HEK293 (cell line): ENCODE results near the gene KCTD11.

Experiments
- GFI1B ChIP-seq: fragments of 450-650 bp; formaldehyde crosslinking; IDR thresholded peaks from 2 replicates; pipeline ENCODE4 v1.5.1; 2016; ENCODE audit warnings: missing biosample characterization, missing genetic modification characterization
- GLIS1 ChIP-seq: fragments of 450-650 bp; formaldehyde crosslinking; IDR thresholded peaks from 2 replicates; pipeline ENCODE4 v1.5.1; 2016; ENCODE audit warnings: missing biosample characterization, missing genetic modification characterization
- GLIS2 ChIP-seq: fragments of 450-650 bp; formaldehyde crosslinking; IDR thresholded peaks from 2 replicates; pipeline ENCODE4 v1.5.1; 2016; ENCODE audit warnings: missing biosample characterization, missing genetic modification characterization
- KLF9 ChIP-seq: fragments of 450-650 bp; formaldehyde crosslinking; IDR thresholded peaks from 2 replicates; pipeline ENCODE4 v1.5.1; 2016; ENCODE audit warnings: missing biosample characterization, missing genetic modification characterization, low read depth
- MEIS1 ChIP-seq: sonication (generic); formaldehyde crosslinking; IDR thresholded peaks from 2 replicates; pipeline ENCODE4 v1.8.1; 2022; ENCODE audit warnings: missing genetic modification reagents, mild to moderate bottlenecking, borderline replicate concordance
- ZBTB48 ChIP-seq: fragments of 450-650 bp; formaldehyde crosslinking; IDR thresholded peaks from 2 replicates; pipeline ENCODE4 v1.5.1; 2016; ENCODE audit warnings: missing biosample characterization, missing genetic modification characterization
- ZNF157 ChIP-seq: fragments of 450-650 bp; formaldehyde crosslinking; IDR thresholded peaks from 2 replicates; pipeline ENCODE4 v1.5.1; 2016; ENCODE audit warnings: missing biosample characterization, missing genetic modification characterization
- ZNF174 ChIP-seq: fragments of 450-650 bp; formaldehyde crosslinking; IDR thresholded peaks from 2 replicates; pipeline ENCODE4 v1.5.0; 2017; ENCODE audit warnings: missing biosample characterization, mild to moderate bottlenecking, missing genetic modification characterization
- ZNF2 ChIP-seq: fragments of 450-650 bp; formaldehyde crosslinking; IDR thresholded peaks from 2 replicates; pipeline ENCODE4 v1.5.1; 2016; ENCODE audit warnings: missing biosample characterization, missing genetic modification characterization
- ZNF202 ChIP-seq: fragments of 450-650 bp; formaldehyde crosslinking; IDR thresholded peaks from 2 replicates; pipeline ENCODE4 v1.5.1; 2016; ENCODE audit warnings: missing biosample characterization, missing genetic modification characterization, borderline replicate concordance
- ZNF24 ChIP-seq: fragments of 450-650 bp; formaldehyde crosslinking; IDR thresholded peaks from 2 replicates; pipeline ENCODE4 v1.5.1; 2016; ENCODE audit warnings: missing biosample characterization, missing genetic modification characterization
- ZNF266 ChIP-seq: fragments of 450-650 bp; formaldehyde crosslinking; IDR thresholded peaks from 2 replicates; pipeline ENCODE4 v1.5.1; 2016; ENCODE audit warnings: missing biosample characterization, missing genetic modification characterization, low read depth
- ZNF292 ChIP-seq: fragments of 450-650 bp; formaldehyde crosslinking; IDR thresholded peaks from 2 replicates; pipeline ENCODE4 v1.5.1; 2016; ENCODE audit warnings: low read depth, missing biosample characterization, missing genetic modification characterization, borderline replicate concordance
- ZNF302 ChIP-seq: fragments of 450-650 bp; formaldehyde crosslinking; IDR thresholded peaks from 2 replicates; pipeline ENCODE4 v1.5.1; 2016; ENCODE audit warnings: missing biosample characterization, missing genetic modification characterization, low read depth
- ZNF354C ChIP-seq: fragments of 450-650 bp; formaldehyde crosslinking; IDR thresholded peaks from 2 replicates; pipeline ENCODE4 v1.5.1; 2016; ENCODE audit warnings: missing biosample characterization, missing genetic modification characterization, low read depth, borderline replicate concordance
- ZNF366 ChIP-seq: fragments of 450-650 bp; formaldehyde crosslinking; conservative IDR thresholded peaks from 2 replicates; pipeline ENCODE4 v1.5.1; 2016; ENCODE audit warnings: missing biosample characterization, missing genetic modification characterization
- ZNF521 ChIP-seq: fragments of 450-650 bp; formaldehyde crosslinking; IDR thresholded peaks from 2 replicates; pipeline ENCODE4 v1.5.1; 2017; ENCODE audit warnings: missing biosample characterization, mild to moderate bottlenecking, missing genetic modification characterization
- ZNF548 ChIP-seq: fragments of 450-650 bp; formaldehyde crosslinking; IDR thresholded peaks from 2 replicates; pipeline ENCODE4 v1.5.1; 2016; ENCODE audit warnings: missing biosample characterization, missing genetic modification characterization
- ZNF610 ChIP-seq: fragments of 450-650 bp; formaldehyde crosslinking; IDR thresholded peaks from 2 replicates; pipeline ENCODE4 v1.5.1; 2016; ENCODE audit warnings: missing biosample characterization, missing genetic modification characterization, borderline replicate concordance
- ZNF776 ChIP-seq: fragments of 450-650 bp; formaldehyde crosslinking; IDR thresholded peaks from 2 replicates; pipeline ENCODE4 v1.5.0; 2017; ENCODE audit warnings: missing biosample characterization, missing genetic modification characterization, borderline replicate concordance
- TF ChIP-seq, protein P1 (sequence below): fragments of 450-650 bp; formaldehyde crosslinking; conservative IDR thresholded peaks from 2 replicates; pipeline ENCODE4 v1.5.1; 2016; ENCODE audit warnings: low read depth, missing biosample characterization, missing genetic modification characterization
- TF ChIP-seq, protein P2 (sequence below): fragments of 450-650 bp; formaldehyde crosslinking; IDR thresholded peaks from 2 replicates; pipeline ENCODE4 v1.5.1; 2016; ENCODE audit warnings: missing biosample characterization, missing genetic modification characterization
- TF ChIP-seq, protein P3 (sequence below): fragments of 450-650 bp; formaldehyde crosslinking; conservative IDR thresholded peaks from 2 replicates; pipeline ENCODE4 v1.5.1; 2016; ENCODE audit warnings: low read depth, missing biosample characterization, missing genetic modification characterization
- TF ChIP-seq, protein P4 (sequence below): fragments of 450-650 bp; formaldehyde crosslinking; IDR thresholded peaks from 2 replicates; pipeline ENCODE4 v1.5.1; 2016; ENCODE audit warnings: missing biosample characterization, missing genetic modification characterization
- TF ChIP-seq, protein P5 (sequence below): fragments of 450-650 bp; formaldehyde crosslinking; IDR thresholded peaks from 2 replicates; pipeline ENCODE4 v1.5.1; 2016; ENCODE audit warnings: missing biosample characterization, missing genetic modification characterization

Gene KCTD11

DNA sequence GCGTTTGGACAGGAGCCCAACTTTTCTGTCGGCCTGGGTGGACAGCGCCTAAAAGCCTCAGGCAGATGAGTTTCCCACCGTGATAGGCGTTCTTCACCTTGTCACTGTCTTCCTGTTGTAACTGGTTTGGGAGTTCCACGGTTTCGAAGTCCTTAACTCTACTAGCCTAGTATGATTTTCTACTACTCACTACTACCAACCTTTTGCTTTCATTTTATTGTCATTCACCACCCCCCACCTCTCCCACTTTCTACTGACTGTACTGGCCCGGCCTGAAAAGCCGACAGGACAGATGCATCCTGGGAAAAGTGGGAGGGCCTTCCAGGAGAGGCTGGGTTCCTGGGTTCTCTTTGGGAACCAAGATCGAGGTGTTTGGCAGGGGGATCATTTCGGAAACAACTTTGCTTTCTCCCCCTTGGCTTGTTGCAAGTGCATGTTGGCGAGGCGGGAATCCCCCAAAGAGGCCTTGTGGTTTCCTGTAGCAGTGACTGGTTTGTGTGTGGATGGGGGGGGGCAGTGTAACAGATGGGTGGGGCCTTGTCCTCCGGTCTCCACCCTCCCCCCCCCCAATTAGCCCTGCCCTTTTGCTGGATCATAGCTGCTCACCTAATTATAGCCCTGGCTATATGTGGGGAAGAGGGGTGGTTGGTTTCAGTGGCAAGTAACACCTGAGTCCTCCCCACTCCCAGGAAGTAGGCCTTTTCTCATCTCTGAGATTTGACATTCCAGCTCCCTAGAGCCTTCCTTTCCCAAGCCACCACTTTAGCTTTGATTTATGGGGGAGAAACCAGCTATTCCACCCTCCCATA lies 43.1 kb upstream of the KCTD11 start (continued):
- TF ChIP-seq, protein P1, sequence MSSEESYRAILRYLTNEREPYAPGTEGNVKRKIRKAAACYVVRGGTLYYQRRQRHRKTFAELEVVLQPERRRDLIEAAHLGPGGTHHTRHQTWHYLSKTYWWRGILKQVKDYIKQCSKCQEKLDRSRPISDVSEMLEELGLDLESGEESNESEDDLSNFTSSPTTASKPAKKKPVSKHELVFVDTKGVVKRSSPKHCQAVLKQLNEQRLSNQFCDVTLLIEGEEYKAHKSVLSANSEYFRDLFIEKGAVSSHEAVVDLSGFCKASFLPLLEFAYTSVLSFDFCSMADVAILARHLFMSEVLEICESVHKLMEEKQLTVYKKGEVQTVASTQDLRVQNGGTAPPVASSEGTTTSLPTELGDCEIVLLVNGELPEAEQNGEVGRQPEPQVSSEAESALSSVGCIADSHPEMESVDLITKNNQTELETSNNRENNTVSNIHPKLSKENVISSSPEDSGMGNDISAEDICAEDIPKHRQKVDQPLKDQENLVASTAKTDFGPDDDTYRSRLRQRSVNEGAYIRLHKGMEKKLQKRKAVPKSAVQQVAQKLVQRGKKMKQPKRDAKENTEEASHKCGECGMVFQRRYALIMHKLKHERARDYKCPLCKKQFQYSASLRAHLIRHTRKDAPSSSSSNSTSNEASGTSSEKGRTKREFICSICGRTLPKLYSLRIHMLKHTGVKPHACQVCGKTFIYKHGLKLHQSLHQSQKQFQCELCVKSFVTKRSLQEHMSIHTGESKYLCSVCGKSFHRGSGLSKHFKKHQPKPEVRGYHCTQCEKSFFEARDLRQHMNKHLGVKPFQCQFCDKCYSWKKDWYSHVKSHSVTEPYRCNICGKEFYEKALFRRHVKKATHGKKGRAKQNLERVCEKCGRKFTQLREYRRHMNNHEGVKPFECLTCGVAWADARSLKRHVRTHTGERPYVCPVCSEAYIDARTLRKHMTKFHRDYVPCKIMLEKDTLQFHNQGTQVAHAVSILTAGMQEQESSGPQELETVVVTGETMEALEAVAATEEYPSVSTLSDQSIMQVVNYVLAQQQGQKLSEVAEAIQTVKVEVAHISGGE, result no peak
- TF ChIP-seq ZNF174 (no peak), ZNF610 (tag by site-specific recombination) (no peak), ZNF302 (tag by site-specific recombination) (no peak), ZNF521 (tag by site-specific recombination) (no peak), ZNF776 (no peak), GFI1B (tag by site-specific recombination) (no peak), ZNF157 (tag by site-specific recombination) (no peak), ZNF202 (tag by site-specific recombination) (no peak), GLIS2 (tag by site-specific recombination) (no peak), MEIS1 (no peak), ZNF24 (tag by site-specific recombination) (no peak), ZNF2 (tag by site-specific recombination) (0 out of 2 replicates have a peak, but pooled peaks have one; percentile 12), ZNF292 (tag by site-specific recombination) (no peak), ZNF354C (tag by site-specific recombination) (no peak), ZNF366 (tag by site-specific recombination) (peak; percentile 57), ZNF548 (tag by site-specific recombination) (no peak), GLIS1 (tag by site-specific recombination) (peak; percentile 26; the same call in 1 of the 2 replicates), ZBTB48 (tag by site-specific recombination) (no peak), ZNF266 (tag by site-specific recombination) (no peak), KLF9 (tag by site-specific recombination) (peak; percentile 59; the same call in 1 of the 2 replicates)
- TF ChIP-seq, protein P2, sequence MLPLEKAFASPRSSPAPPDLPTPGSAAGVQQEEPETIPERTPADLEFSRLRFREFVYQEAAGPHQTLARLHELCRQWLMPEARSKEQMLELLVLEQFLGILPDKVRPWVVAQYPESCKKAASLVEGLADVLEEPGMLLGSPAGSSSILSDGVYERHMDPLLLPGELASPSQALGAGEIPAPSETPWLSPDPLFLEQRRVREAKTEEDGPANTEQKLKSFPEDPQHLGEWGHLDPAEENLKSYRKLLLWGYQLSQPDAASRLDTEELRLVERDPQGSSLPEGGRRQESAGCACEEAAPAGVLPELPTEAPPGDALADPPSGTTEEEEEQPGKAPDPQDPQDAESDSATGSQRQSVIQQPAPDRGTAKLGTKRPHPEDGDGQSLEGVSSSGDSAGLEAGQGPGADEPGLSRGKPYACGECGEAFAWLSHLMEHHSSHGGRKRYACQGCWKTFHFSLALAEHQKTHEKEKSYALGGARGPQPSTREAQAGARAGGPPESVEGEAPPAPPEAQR (tag by site-specific recombination), result no peak
- TF ChIP-seq, protein P3, sequence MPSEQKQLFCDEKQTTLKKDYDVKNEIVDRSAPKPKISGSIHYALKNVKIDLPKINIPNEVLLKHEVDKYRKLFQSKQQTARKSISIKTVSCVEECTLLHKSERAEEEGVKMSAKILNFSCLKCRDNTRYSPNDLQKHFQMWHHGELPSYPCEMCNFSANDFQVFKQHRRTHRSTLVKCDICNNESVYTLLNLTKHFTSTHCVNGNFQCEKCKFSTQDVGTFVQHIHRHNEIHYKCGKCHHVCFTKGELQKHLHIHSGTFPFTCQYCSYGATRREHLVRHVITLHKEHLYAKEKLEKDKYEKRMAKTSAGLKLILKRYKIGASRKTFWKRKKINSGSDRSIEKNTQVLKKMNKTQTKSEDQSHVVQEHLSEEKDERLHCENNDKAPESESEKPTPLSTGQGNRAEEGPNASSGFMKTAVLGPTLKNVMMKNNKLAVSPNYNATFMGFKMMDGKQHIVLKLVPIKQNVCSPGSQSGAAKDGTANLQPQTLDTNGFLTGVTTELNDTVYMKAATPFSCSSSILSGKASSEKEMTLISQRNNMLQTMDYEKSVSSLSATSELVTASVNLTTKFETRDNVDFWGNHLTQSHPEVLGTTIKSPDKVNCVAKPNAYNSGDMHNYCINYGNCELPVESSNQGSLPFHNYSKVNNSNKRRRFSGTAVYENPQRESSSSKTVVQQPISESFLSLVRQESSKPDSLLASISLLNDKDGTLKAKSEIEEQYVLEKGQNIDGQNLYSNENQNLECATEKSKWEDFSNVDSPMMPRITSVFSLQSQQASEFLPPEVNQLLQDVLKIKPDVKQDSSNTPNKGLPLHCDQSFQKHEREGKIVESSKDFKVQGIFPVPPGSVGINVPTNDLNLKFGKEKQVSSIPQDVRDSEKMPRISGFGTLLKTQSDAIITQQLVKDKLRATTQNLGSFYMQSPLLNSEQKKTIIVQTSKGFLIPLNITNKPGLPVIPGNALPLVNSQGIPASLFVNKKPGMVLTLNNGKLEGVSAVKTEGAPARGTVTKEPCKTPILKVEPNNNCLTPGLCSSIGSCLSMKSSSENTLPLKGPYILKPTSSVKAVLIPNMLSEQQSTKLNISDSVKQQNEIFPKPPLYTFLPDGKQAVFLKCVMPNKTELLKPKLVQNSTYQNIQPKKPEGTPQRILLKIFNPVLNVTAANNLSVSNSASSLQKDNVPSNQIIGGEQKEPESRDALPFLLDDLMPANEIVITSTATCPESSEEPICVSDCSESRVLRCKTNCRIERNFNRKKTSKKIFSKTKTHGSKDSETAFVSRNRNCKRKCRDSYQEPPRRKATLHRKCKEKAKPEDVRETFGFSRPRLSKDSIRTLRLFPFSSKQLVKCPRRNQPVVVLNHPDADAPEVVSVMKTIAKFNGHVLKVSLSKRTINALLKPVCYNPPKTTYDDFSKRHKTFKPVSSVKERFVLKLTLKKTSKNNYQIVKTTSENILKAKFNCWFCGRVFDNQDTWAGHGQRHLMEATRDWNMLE (tag by site-specific recombination), result no peak
- TF ChIP-seq, protein P4, sequence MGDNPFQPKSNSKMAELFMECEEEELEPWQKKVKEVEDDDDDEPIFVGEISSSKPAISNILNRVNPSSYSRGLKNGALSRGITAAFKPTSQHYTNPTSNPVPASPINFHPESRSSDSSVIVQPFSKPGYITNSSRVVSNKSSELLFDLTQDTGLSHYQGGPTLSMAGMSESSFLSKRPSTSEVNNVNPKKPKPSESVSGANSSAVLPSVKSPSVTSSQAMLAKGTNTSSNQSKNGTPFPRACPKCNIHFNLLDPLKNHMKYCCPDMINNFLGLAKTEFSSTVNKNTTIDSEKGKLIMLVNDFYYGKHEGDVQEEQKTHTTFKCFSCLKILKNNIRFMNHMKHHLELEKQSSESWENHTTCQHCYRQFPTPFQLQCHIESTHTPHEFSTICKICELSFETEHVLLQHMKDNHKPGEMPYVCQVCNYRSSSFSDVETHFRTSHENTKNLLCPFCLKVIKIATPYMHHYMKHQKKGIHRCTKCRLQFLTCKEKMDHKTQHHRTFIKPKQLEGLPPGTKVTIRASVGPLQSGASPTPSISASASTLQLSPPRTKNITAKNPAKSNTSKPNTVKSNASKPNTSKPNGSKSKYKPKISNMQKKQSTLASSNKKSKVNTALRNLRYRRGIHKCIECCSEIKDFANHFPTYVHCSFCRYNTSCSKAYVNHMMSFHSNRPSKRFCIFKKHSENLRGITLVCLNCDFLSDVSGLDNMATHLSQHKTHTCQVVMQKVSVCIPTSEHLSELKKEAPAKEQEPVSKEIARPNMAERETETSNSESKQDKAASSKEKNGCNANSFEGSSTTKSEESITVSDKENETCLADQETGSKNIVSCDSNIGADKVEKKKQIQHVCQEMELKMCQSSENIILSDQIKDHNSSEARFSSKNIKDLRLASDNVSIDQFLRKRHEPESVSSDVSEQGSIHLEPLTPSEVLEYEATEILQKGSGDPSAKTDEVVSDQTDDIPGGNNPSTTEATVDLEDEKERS (tag by site-specific recombination), result no peak
- TF ChIP-seq, protein P5, sequence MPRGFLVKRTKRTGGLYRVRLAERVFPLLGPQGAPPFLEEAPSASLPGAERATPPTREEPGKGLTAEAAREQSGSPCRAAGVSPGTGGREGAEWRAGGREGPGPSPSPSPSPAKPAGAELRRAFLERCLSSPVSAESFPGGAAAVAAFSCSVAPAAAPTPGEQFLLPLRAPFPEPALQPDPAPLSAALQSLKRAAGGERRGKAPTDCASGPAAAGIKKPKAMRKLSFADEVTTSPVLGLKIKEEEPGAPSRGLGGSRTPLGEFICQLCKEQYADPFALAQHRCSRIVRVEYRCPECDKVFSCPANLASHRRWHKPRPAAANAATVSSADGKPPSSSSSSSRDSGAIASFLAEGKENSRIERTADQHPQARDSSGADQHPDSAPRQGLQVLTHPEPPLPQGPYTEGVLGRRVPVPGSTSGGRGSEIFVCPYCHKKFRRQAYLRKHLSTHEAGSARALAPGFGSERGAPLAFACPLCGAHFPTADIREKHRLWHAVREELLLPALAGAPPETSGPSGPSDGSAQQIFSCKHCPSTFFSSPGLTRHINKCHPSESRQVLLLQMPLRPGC, result no peak
